Lower lobe of right lung (tissue), 2 donors: ENCODE data around the gene WDR82. TPM values are rescaled to one million over a fixed set of nuclear protein-coding genes. Genes with fewer than 3 reads are reported as not detected.

Experiments
- ATAC-seq, 2 donors: fragments of 200-7000 bp; cut with Tn5 transposase; one replicate each; pipeline ENCODE4 v1.9.1; 2020 to 2022; ENCODE audit warnings: mild to moderate bottlenecking in 2 of 2, moderate library complexity in 2 of 2
- DNase-seq: peaks from one replicate; pipeline ENCODE4 v3.0.0-alpha.2; 2020
- H3K27ac ChIP-seq: fragments of 200-600 bp; one replicate; pipeline ENCODE4 v1.8.0; 2022
- H3K27me3 ChIP-seq: fragments of 200-600 bp; one replicate; pipeline ENCODE4 v1.8.0; 2022; ENCODE audit warnings: low read depth
- H3K36me3 ChIP-seq: fragments of 200-600 bp; one replicate; pipeline ENCODE4 v1.8.0; 2022; ENCODE audit warnings: mild to moderate bottlenecking
- H3K4me1 ChIP-seq: fragments of 200-600 bp; one replicate; pipeline ENCODE4 v1.8.0; 2022
- H3K4me3 ChIP-seq: fragments of 200-600 bp; one replicate; pipeline ENCODE4 v1.8.0; 2022; ENCODE audit warnings: mild to moderate bottlenecking
- H3K9me3 ChIP-seq: fragments of 200-600 bp; one replicate; pipeline ENCODE4 v1.8.0; 2022
- intact Hi-C: fragments of 100-400 bp; cut with DNase I; formaldehyde crosslinking; loops from one replicate; pipeline ENCODE4 v1.11.0; 2022
- total RNA-seq: library from RNA; stranded (reverse); fragmentation: NEBNext Ultra II Directional; extraction: Animal tissue kit (Norgen Biotek cat#: 25700); gene quantifications from one replicate; pipeline ENCODE4 v1.2.1, GENCODE V29; 2021
- TF ChIP-seq, protein P1 (sequence below): fragments of 200-600 bp; IDR thresholded peaks from one replicate; pipeline ENCODE4 v1.8.0; 2022; ENCODE audit warnings: antibody characterized with exemption, mild to moderate bottlenecking
- donor health status: DM: no; HTN: yes; CAD: no; lungs with severe emphysema.

The WDR82 gene
- total RNA-seq, 1 donor from 2014 or later: 60.2 TPM

DNA sequence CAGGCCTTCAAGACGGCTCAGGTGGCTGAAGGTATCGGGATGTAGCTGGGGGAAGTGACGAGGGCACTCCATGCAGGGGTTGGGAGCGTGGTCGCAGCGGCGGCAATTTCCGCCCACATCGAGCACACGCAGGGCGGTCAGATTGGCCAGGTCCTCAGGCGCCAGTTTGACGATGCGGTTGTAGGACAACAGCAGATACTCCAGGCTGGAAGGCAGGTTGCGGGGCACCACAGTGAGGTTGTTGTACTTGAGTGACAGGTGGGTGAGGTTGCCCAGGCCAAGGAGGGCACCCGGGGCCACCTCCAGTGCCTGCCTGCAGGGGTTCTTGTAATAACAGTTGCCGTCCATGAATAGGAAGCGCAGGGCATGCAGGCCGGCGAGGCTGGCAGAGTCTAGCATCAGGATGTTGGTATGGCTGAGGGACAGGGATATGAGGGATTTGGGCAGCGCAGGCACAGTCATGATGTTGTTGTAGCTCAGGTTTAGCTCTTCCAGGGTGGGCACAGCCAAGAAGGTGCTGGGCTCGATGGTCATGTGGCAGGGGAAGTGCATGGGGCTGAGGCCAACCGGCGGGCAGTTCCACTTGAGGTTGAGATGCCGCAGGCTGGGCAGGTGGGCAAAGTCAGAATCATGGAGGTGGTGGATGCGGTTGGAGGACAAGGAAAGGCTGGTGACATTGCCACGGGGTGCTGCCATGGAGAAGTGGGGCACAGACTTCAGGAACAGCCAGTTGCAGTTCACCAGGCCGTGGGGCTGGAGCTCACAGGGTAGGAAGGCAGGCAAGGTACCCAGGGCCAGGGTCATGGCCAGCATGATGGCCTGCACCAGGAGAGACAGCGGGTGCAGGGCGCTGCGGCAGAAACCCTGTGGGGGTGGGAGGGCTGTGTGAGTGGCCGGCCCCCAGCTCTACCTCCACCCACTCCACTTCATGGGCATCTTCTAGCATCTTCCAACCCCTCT lies 54.7 kb downstream of the WDR82 start:
- TF ChIP-seq, protein P1, sequence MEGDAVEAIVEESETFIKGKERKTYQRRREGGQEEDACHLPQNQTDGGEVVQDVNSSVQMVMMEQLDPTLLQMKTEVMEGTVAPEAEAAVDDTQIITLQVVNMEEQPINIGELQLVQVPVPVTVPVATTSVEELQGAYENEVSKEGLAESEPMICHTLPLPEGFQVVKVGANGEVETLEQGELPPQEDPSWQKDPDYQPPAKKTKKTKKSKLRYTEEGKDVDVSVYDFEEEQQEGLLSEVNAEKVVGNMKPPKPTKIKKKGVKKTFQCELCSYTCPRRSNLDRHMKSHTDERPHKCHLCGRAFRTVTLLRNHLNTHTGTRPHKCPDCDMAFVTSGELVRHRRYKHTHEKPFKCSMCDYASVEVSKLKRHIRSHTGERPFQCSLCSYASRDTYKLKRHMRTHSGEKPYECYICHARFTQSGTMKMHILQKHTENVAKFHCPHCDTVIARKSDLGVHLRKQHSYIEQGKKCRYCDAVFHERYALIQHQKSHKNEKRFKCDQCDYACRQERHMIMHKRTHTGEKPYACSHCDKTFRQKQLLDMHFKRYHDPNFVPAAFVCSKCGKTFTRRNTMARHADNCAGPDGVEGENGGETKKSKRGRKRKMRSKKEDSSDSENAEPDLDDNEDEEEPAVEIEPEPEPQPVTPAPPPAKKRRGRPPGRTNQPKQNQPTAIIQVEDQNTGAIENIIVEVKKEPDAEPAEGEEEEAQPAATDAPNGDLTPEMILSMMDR: no peak
- Histone ChIP-seq H3K27ac (no peak overlapping the region), H3K4me1 (peaks cover 30% of the 10 kb centered on the region), H3K9me3 (no peaks in the 10 kb centered on the region), H3K4me3 (no peak overlapping the region), H3K36me3 (peaks cover 13% of the 10 kb centered on the region), H3K27me3 (no peaks in the 10 kb centered on the region)
- intact Hi-C loops: no loop called here
- no peak for DNase-seq
- no peak for ATAC-seq

DNA sequence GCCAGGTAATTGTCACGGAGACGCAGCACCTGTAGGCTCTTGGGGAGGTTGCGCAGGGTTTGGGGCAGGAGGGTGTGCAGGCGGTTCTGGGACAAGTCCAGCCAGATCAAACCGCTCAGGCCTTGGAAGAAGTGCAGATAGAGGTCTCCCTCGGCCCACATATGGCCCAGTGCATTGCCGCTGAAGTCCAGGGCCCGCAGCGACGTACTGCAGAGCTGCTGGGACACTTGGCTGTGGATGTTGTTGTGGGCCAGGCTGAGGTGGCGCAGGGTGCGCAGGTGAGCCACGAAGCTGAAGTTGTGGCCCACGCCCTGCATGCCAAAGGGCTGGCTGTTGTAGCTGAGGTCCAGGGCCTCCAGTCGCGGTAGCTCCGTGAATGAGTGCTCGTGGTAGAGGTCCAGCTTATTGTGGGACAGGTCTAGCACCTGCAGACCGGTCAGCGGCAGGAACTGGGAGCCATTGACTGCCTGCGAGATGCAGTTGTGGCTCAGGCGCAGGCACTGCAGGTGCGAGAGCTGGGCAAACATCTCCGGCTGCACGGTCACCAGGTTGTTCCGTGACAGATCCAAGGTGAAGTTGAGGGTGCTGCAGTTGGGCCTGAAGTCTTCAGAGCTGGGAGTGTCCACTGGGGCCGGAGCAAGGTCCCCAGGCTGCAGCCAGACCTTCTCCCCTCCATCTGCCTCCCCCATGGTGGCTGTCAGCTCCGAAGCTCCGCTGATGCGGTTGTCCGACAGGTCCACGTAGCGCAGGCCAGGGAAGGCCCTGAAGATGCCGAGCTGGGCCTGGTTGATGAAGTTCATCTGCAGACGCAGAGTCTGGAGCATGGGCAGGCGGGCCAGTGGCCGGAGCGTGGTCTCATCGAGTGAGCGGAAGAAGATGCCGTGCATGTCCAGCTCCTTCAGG lies 55.9 kb downstream of the WDR82 start:
- intact Hi-C loops: no loop called here
- no peak for ATAC-seq
- H3K4me1 ChIP-seq: peaks cover 41% of the 10 kb centered on the region
- no peaks in the 10 kb centered on the region for H3K9me3 ChIP-seq
- H3K27me3 ChIP-seq: no peaks in the 10 kb centered on the region
- TF ChIP-seq, protein P1: no peak
- H3K27ac ChIP-seq: no peak overlapping the region
- H3K4me3 ChIP-seq: no peak overlapping the region
- peaks cover 1% of the 10 kb centered on the region for H3K36me3 ChIP-seq
- no peak for DNase-seq

DNA sequence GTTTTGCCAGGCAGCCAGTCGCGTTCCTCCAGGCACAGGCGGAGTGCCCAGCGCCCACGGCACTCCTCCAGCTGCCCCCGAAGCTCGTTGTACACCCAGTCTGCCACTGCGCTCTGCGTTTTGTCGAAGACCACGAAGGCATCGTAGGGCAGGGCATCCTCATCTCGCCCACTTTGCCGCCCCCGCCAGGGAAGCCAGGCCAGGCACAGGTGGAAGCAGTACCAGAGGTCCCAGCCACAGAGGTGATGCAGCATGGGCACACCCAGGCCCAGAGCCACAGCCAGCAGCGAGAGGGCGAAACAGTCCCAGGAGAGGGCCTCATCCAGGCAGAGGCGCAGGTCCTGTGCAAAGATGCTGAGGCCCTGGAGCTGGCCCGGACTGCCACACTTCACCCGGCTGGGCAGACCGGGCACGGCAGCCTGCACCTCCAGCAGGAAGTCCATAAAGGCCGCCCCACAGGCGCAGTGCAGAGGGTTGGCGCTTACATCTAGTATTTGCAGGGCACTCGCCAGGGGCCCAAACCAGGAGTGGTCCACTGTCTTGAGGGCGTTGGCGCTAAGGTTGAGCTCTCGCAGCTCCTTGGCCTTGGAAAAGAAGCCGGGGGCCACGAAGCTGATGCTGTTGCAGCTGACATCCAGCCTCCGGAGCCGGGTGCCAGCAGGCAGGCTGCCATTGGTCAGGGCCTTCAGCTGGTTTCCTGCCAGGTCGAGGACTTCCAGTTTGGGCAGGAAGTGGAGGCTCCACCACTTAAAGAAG lies 56.7 kb downstream of the WDR82 start:
- H3K27ac ChIP-seq: no peak overlapping the region
- intact Hi-C loops: no loop called here
- peak overlapping the region; percentile 19 for H3K4me3 ChIP-seq
- no peak for DNase-seq
- ATAC-seq: no peak
- H3K36me3 ChIP-seq: no peaks in the 10 kb centered on the region
- TF ChIP-seq, protein P1: no peak
- H3K4me1 ChIP-seq: peaks cover 50% of the 10 kb centered on the region
- H3K9me3 ChIP-seq: no peaks in the 10 kb centered on the region
- no peaks in the 10 kb centered on the region for H3K27me3 ChIP-seq

DNA sequence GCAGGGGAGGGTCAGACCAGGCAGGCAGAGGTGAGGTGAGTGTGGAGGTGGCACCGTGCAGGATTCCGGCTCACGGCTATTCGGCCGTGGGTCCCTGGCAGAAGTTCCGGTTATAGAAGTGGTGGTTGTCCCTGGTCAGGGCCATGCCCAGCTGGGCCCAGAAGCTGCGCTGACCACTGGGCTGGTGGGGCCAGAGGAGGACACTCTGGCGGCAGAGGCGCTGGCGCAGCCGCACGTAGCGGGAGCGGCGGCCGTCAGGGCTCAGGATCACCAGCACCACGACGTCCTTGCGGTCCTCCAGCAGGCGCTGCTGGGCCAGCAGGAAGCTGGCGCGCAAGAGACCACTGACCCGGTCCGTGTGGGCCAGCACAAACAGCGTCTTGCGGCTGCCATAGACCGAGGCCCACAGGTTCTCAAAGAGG lies 57.3 kb downstream of the WDR82 start:
- no peaks in the 10 kb centered on the region for H3K9me3 ChIP-seq
- DNase-seq: no peak
- ATAC-seq: no peak
- intact Hi-C loops: no loop called here
- peaks cover 55% of the 10 kb centered on the region for H3K4me1 ChIP-seq
- H3K27me3 ChIP-seq: no peaks in the 10 kb centered on the region
- TF ChIP-seq, protein P1: no peak
- H3K36me3 ChIP-seq: no peaks in the 10 kb centered on the region
- H3K4me3 ChIP-seq: no peak overlapping the region
- no peak overlapping the region for H3K27ac ChIP-seq
